ENCODE data around the gene CEP350. TPM values are rescaled to one million over a fixed set of nuclear protein-coding genes. Genes with fewer than 3 reads are reported as not detected.

CEP350 gene
- total RNA-seq, 2 experiments from 2014 or later, result 37.0 to 41.6 TPM

Other genes with a start within 250 kb of the CEP350 start
- gene FAM163A, start 211.5 kb upstream of the CEP350 start, total RNA-seq, result not detected
- 10 to 100 TPM; 72.7 to 74.1 TPM for gene TOR1AIP2, start 77.0 kb upstream of the CEP350 start, total RNA-seq
- gene TOR1AIP1, start 72.5 kb upstream of the CEP350 start, total RNA-seq, result 10 to 100 TPM; 49.8 to 55.4 TPM
- 10 to 100 TPM; 38.9 to 40.9 TPM for gene QSOX1, start 200.1 kb downstream of the CEP350 start, total RNA-seq